IPS DF 6.9 (cell line): Measurements from ENCODE around the gene NSMCE1.

Source experiments
- DNase-seq: peaks from one replicate; pipeline ENCODE4 v3.0.0-alpha.2; 2013; ENCODE audit warnings: low read depth, low spot score
- H3K27ac ChIP-seq: one replicate; pipeline ENCODE4 v1.5.1; 2013; ENCODE audit warnings: low read length, control low read depth
- H3K27me3 ChIP-seq: 2 replicates; pipeline ENCODE4 v1.6.1; 2013; ENCODE audit warnings: mild to moderate bottlenecking, low read length; ENCODE audit not compliant: control insufficient read depth, insufficient read depth
- H3K36me3 ChIP-seq: 2 replicates; pipeline ENCODE4 v1.6.1; 2013; ENCODE audit warnings: low read length; ENCODE audit not compliant: control insufficient read depth, insufficient read depth
- H3K4me1 ChIP-seq: 2 replicates; pipeline ENCODE4 v1.6.1; 2013; ENCODE audit warnings: low read length; ENCODE audit not compliant: control insufficient read depth, insufficient read depth
- H3K4me3 ChIP-seq: 2 replicates; pipeline ENCODE4 v1.5.1; 2013; ENCODE audit warnings: mild to moderate bottlenecking, low read length
- H3K9me3 ChIP-seq: 2 replicates; pipeline ENCODE4 v1.6.1; 2013; ENCODE audit warnings: low read length, inconsistent platforms; ENCODE audit not compliant: control insufficient read depth, insufficient read depth
- WGBS: extraction: QIAGEN DNeasy Blood & Tissue Kit; methylation state at CpG from one replicate; pipeline ENCODE4 v1.1.7; 2013; ENCODE audit warnings: mixed read lengths, missing lambda C conversion rate; ENCODE audit not compliant: insufficient read length, insufficient coverage; 5-methylcytosine and 5-hydroxymethylcytosine counted together

Gene NSMCE1

DNA sequence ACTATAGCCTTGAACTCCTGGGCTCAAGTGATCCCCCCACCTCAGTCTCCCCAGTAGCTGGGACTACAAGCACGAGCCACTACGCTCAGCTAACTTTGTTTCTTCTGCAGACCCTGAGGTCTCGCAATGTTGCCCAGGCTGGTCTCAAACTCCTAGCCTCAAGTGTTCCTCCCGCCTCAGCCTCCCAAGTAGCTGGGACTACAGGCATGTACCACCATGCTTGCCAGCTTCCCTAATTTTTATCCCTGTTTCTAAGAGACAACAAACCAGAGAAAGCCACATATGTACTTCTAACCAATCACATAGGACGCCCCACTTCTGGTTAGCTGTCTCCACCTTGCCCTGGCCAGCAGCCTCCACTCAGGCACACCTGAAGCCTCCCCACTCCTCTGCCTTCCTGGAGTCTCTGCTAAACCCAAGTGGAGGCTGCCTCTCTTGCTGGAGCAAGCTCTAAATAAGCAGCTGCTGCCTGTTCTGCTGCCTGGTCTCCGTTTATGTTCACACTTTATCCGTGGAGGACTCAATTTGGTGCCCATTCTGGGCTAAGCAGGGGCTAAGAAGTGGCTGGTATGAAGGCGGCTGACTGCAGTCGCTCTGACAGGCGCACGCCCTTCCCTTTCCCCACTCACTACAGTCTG is 24.7 kb downstream of the NSMCE1 start:
- WGBS, result no CpG with 5 or more reads among the region's 11 CpGs
- Histone ChIP-seq H3K27me3 (no peaks in the 10 kb centered on the region), H3K4me3 (no peak overlapping the region), H3K4me1 (no peaks in the 10 kb centered on the region; the same call in none of the 2 replicates), H3K27ac (no peak overlapping the region), H3K9me3 (no peaks in the 10 kb centered on the region), H3K36me3 (no peaks in the 10 kb centered on the region)
- no peak for DNase-seq

- Histone ChIP-seq H3K27me3 (no peaks in the 10 kb centered on the region), H3K4me3 (no peak overlapping the region), H3K4me1 (no peaks in the 10 kb centered on the region; the same call in none of the 2 replicates), H3K36me3 (no peaks in the 10 kb centered on the region), H3K27ac (no peak overlapping the region), H3K9me3 (no peaks in the 10 kb centered on the region)
- WGBS, result no CpG with 5 or more reads among the region's 13 CpGs
- DNase-seq, result no peak
These were observed 25.5 kb downstream of the NSMCE1 start for GRCh38 chr16:27242868-27243590.

GRCh38 chr16:27242398-27242797 is 26.2 kb downstream of the NSMCE1 start:
- Histone ChIP-seq H3K9me3 (no peaks in the 10 kb centered on the region), H3K36me3 (no peaks in the 10 kb centered on the region), H3K4me1 (no peaks in the 10 kb centered on the region; the same call in none of the 2 replicates), H3K27me3 (no peaks in the 10 kb centered on the region), H3K4me3 (no peak overlapping the region), H3K27ac (no peak overlapping the region)
- WGBS, result no CpG with 5 or more reads among the region's 2 CpGs
- DNase-seq, result no peak

GRCh38 chr16:27241658-27242057 is 26.9 kb downstream of the NSMCE1 start:
- WGBS, result no CpG with 5 or more reads among the region's 13 CpGs
- Histone ChIP-seq H3K36me3 (no peaks in the 10 kb centered on the region), H3K4me1 (no peaks in the 10 kb centered on the region; the same call in none of the 2 replicates), H3K9me3 (no peaks in the 10 kb centered on the region), H3K27me3 (no peaks in the 10 kb centered on the region), H3K4me3 (no peak overlapping the region), H3K27ac (no peak overlapping the region)
- DNase-seq, result no peak

DNA sequence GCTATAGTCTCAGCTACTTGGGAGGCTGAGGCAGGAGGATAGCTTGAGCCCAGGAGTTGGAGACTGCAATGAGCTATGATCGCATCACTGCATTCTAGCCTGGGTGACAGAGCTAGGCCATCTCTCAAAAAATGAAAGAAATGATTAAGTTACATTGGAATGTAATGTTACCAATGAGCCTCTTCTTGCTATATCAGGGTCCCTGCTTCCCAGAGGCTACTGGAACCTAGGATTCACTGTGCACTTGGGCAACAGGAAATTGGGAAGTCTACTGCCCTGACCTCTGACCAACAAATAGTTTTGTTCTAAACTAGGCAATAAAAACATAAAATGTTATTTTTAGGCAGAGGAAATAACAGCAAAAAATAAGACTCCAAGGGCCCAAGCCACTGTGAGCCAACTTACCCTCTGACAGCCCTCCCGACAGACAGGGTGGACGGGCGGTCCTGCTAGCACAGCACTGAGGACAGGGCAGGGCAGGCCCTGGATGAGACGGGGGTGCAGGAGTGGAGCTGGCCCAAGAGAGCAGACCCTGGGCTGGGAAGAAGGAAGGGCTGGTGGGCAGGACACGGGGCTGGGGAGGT is 27.5 kb downstream of the NSMCE1 start:
- Histone ChIP-seq H3K36me3 (no peaks in the 10 kb centered on the region), H3K9me3 (no peaks in the 10 kb centered on the region), H3K4me3 (no peak overlapping the region), H3K27ac (no peak overlapping the region), H3K27me3 (no peaks in the 10 kb centered on the region), H3K4me1 (no peaks in the 10 kb centered on the region; the same call in none of the 2 replicates)
- no CpG with 5 or more reads among the region's 6 CpGs for WGBS
- no peak for DNase-seq

- Histone ChIP-seq H3K9me3 (no peaks in the 10 kb centered on the region), H3K4me3 (no peak overlapping the region), H3K4me1 (no peaks in the 10 kb centered on the region; the same call in none of the 2 replicates), H3K36me3 (no peaks in the 10 kb centered on the region), H3K27ac (no peak overlapping the region), H3K27me3 (no peaks in the 10 kb centered on the region)
- DNase-seq, result no peak
- no CpG with 5 or more reads among the region's 9 CpGs for WGBS
These were observed 28.5 kb downstream of the NSMCE1 start for GRCh38 chr16:27239906-27240655.

DNA sequence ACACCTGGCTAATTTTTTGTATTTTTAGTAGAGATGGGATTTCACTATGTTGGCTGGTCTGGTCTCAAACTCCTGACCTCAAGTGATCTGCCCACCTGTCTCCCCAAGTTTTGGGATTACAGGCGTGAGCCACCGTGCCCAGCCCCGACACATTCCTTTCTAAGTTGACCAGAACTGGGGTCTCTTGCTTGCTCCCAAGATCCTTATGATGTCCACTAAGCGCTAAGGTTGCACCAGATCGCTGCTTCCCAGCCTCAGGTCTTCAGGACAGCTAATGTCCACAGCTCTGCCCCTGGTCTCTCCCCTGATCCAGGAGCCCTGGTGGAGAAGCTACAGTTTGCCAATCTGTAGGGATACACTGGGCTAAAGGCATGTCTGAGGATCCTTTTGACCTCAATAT is 29.5 kb downstream of the NSMCE1 start:
- no CpG with 5 or more reads among the region's 5 CpGs for WGBS
- no peak for DNase-seq
- Histone ChIP-seq H3K4me1 (no peaks in the 10 kb centered on the region; the same call in none of the 2 replicates), H3K27me3 (no peaks in the 10 kb centered on the region), H3K4me3 (no peak overlapping the region), H3K36me3 (no peaks in the 10 kb centered on the region), H3K9me3 (no peaks in the 10 kb centered on the region), H3K27ac (no peak overlapping the region)

DNA sequence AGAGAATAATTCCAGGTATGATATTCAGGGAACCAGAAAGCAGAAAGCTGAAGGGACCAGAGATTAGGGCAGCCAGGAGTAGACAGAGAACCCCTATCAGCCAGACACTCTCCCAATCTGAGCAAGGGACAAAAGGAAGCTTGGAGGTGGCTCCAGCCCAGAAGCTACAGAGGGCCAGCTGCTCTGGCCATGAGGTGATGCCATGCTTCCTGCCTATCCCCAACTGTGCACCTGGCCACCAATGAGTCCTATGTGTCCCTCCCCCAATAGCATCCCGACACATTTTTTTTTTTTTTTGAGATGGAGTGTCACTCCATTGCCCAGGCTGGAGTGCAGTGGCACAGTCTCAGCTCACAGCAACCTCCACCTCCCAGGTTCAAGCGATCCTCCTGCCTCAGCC is 30.0 kb downstream of the NSMCE1 start:
- Histone ChIP-seq H3K4me1 (no peaks in the 10 kb centered on the region; the same call in 1 of the 2 replicates), H3K4me3 (no peak overlapping the region), H3K36me3 (no peaks in the 10 kb centered on the region), H3K27me3 (no peaks in the 10 kb centered on the region), H3K27ac (no peak overlapping the region), H3K9me3 (no peaks in the 10 kb centered on the region)
- WGBS, result no CpG with 5 or more reads among the region's 2 CpGs
- no peak for DNase-seq

DNA sequence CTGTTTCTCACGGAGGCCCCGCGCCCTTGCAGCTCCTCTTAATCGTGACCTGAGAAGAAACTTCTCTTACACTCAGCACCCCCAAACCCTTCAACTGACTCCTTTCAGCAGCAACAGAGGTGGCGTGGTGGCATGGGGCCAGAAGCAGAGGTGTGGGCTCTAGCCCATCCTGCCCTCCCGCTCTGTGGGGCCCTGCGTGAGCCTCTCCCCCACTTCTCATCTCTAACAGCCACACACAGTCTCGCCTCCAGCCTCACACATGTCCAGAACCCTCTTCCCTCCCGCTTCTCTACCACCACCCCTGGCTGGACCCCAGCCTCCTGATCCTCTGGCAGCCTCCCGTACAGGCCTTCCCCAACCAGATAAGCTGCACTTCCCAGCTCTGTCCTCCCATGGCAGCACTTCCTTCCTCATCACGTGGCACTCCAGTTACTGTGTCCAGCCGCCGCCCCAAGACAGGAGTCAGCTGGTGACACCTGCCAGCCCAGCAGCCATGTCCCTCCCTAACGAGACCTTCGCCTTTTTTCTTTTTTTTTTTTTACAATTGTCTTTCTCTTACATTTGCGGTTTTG is 30.5 kb downstream of the NSMCE1 start:
- WGBS, result no CpG with 5 or more reads among the region's 16 CpGs
- no peak for DNase-seq
- Histone ChIP-seq H3K4me1 (no peaks in the 10 kb centered on the region), H3K36me3 (no peaks in the 10 kb centered on the region), H3K4me3 (no peak overlapping the region), H3K27me3 (no peaks in the 10 kb centered on the region), H3K27ac (no peak overlapping the region), H3K9me3 (no peaks in the 10 kb centered on the region)
